ENCODE results near the gene FAM240A.

Gene FAM240A

DNA sequence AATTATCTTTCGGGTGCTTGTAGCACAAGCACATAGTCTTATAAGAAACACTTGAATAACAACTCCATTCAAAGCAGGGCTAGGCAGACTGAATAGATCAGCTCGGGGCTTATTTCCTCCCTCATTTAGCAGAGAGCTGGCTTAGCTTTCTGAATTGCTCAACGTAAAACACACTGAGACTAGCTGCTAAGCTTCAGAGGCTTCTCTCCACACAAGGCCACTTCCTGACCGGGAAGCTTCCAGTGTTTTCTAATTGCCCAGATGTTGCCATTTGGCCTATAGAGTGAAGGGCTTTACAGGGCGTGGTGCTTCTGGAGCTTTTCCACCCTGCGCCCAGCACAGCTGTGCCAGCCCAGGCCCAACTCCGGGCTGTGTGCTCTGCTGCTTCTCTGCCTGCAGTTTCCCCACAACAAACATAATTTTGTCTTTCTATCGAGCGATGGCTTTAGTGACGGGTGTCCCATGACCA, 16.6 kb downstream of the FAM240A start:
- no peak for DNase-seq

DNA sequence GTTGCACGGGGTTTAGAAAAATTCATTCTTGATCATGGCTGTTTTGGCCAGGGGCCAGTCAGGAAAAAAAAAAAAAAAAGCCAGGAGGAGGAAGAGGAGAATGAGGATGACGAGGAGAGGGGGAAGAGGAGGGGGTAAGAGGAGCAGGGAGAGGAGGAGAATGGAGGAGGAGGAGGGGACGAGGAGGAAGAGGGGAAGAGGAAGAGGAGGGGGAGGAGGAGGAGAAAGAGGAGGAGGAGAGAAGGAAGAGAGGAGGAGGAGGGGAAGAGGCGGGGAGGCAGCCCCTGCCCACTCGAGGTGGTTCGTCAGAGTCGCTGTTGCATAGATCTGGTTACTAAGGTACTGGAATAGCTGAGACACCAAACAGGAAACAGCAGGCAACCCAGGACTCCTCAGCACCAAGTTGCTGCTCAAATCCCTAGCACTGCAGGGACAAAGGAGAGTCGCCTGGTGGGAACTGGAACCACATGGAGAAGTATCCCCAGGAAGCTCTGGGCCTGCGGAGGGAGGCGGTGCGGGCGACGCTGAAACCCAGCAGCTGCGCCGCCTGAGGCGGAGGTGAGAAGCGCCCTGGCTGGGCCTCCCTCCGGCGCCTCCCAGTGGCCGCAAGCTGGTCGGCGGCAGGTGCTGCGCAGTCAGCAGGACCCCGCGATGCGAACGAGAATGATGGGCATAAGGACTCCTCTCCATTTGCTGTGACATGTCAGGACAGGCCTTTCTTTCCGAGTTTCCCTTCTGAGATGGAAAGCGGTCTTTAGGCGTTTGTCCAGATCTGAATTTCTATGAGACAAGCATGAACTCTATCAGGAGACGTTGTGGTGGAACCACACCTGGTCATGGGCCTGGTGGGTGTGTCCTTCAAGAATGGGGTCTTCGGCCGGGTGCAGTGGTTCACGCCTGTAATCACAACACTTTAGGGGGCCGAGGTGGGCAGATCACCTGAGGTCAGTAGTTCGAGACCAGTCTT, 17.5 kb downstream of the FAM240A start:
- peak; percentile 89 for DNase-seq

DNA sequence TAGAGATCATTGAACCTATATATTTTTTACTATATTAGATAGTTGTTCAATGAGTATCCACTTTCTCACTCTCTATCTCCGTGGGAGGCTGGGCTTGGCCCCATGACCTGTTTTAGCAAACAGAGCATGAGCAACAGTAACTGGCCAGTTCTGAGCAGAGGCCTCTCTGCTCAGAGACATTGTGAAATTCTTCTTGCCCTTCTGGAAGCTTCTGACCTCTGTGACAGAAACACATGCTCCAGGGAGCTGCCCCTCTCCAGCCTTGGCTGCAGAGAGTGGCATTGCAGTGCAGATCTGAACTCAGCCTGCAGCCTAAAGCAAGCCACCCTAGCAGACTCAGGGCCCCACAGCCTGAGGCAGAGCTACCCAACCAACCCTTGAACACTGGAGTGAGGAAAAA, 20.5 kb downstream of the FAM240A start:
- no peak for DNase-seq

DNA sequence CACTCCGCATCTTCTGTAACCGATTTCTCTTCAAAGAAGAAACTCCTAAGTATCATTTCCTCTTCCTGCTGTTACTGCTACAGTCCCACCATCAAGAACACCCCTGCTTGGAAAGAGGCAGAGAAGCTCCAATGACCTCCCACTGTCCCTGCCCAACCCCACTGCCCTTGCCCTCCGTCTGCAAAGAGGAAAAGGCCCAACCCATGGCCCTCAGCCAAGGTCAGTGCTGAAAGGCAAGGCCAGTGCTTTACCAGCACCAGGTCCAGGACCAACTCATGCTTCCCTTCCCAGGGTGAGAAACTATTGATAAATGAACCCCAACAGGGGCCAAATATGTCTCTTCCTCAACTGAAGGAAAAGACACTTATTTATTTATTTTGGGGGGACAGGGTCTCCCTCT, 22.5 kb downstream of the FAM240A start:
- no peak for DNase-seq

DNA sequence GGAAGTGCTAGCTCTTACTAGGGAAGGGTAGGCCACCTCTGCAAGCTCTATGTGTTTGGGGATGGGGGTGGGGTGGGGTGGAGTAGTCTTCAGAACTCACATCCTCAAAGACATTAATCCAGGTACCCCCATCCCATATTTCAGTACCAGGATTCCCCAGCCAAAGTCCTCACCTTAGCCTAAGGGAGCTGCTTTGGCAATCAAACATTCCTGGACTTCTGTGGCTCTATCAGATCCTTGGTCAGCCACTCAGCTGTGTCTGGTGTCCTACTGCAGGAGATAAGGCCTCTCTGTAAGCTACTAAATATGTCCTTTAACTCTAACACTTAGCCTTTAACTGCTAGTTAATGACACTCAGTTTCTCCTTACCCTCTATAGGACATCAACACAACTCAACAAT, 26.9 kb downstream of the FAM240A start:
- no peak for DNase-seq

DNA sequence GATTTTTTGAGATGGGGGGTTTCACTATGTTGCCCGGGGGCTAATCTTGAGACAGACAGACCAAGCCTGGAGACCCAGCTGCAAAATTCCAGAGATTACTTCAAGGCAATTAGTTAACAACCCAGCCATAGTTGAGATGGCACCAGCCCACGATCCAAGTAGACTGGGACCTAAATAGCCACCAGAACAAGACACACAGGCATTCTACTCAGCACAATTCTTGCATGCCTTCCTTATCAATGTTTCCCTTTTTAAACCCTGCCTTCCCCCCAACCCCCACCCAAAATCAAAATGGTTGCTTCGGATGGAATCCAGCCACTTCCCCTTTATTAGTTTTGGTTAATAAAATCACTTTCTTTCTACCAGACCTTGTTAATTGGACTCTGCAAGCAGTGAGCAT, 28.6 kb downstream of the FAM240A start:
- no peak for DNase-seq

DNA sequence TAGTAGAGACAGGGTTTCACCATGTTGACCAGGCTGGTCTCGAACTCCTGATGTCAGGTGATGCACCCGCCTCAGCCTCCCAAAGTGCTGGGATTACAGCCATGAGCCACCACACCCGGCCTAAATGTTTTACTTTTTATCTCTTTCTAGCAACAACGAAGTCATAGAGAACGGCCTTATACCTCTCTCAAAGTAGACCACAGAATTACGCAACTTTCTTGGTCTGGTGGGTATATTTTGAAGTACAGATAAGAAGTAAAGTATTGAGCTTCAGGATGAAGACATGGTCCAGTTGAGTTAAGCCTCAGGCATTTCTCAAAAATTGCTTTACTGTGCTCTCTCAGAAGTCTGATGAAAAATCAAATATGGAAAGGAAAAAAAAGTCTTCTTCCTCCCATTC, 30.6 kb downstream of the FAM240A start:
- peak; percentile 87 for DNase-seq

DNA sequence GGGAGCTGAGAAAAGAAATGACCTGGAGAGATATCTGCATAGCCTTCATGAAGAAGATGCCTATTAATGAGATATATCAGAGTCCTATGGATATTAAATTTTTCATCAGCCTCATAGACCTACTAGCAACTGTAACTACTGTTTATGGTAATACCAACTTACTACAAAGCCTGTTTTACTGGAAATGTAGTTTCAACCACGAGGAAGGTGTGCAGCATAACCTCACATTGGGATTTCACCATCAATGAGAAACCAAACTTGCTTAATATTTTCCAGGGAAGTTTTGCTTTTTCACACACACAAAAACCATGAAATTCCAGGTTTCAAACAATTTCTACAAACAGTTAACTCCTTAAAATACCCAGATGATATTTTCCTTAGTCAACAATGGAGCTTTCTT, 31.4 kb downstream of the FAM240A start:
- DNase-seq: no peak

DNA sequence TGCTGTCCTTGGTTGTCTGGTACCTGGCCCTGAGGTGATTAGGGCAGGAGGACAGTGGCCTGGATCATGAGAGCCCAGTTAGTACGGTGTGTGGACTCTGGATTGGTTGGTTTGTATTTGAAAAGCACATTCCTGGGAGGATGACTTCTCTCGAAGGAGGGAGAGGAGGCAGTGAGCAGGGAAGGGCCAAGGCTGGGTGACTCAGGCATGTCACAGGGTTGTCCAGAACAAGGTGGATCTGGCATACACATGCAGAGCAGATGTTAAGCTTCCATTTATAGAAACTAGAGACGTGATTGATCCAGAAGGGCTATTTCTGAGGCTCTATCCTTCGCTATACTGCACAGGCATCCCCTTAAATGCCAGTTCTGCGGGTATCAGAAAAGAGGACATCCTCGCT, 34.4 kb downstream of the FAM240A start:
- no peak for DNase-seq

DNA sequence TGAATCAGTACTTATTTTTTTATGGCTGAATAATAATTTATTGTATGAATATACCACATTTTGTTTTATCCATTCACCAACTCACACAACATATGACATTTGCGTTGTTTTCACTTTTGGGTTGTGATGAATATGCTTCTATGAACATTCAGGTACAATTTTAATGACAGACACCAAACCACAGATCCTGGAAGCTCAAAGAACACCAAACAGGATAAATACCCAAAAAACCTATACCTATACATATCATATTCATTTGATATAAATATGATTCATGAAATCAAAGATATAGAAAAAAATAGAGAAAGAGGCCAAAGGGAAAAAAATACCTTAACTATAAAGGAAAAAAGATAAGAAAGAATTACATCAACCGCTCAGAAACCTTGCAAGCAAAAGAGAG, 35.8 kb downstream of the FAM240A start:
- DNase-seq: no peak

DNA sequence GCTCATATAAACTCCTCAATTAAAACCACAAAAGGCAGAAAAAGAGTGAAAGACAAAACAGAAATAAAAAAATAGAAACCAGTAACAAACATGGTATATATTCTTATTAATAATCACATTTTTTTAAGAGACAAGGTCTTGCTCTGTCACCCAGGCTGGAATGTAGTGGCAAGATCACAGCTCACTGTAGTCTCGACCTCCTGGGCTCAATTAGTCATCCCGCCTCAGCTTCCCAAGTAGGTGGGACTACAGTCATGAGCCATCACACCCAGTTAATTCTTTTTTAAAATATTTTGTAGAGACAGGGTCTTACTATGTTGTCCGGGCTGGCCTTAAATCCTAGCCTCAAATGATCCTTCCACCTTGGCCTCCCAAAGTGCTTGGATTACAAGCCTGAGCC, 37.1 kb downstream of the FAM240A start:
- DNase-seq: no peak

DNA sequence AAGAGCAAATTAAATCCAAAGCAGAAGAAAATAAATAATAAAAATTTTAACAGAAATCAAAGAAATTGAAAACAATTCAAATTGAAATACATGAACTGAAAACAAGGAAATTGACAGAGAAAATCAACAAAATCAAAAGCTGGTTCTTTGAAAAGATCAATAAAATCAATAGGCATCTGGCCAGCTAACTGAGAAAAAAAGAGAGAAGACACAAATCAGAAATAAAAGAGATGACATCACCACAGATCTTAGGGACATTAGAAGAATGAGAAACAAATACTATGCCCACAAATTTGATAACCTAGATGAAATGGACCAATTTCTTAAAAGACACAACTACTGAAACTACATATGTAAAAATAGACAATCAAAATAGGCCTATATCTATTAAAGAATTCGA, 38.8 kb downstream of the FAM240A start:
- DNase-seq: no peak

DNA sequence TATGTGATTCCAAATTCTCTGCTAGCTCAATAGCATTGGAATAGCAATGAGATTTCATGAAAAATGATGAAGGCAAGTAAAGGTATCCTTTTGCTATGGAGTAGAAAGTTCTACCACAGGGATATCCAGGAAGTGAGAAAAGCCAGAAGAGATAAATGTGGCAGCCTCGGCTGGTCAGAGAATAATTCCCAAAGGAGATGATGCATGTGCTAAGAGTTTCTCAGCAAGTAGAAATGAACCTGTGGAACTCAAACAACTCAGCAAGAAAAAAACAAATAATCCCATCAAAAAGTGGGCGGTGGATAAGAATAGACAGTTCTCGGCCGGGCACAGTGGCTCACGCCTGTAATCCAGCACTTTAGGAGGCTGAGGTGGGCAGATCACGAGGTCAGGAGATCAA, 42.9 kb downstream of the FAM240A start:
- DNase-seq: no peak

DNA sequence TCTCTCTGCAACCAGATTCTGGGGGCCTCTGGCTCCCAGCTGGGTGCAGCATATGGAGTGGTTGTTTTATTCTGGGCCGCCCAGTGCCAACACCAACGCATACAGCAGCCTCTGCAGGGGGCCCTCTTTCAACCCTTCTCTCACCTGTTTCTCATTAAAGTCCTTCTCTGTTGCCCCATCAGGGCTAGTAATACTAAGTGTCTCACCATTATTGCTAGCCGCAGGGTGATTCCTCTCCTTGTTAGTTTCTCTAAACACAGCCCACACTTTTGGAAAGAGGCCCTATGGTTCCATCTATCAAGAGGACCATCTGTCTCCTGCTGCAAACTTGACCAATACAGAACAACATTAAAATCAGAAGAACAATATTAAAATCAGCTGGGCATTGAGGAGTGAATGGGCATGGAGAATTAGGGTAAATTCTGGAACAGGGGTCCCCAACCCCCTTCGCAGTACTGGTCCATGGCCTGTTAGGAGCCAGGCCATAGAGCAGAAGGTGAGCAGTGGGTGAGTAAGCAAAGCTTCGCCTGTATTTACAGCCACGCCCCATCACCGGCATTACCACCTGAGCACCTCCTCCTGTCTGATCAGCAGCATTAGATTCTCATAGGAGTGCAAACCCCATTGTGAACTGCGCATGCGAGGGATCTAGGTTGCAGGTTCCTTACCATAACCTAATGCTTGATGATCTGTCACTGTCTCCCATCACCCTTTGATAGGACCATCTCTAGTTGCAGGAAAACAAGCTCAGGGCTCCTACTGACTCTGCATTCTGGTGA, 44.6 kb downstream of the FAM240A start:
- DNase-seq: no peak

DNA sequence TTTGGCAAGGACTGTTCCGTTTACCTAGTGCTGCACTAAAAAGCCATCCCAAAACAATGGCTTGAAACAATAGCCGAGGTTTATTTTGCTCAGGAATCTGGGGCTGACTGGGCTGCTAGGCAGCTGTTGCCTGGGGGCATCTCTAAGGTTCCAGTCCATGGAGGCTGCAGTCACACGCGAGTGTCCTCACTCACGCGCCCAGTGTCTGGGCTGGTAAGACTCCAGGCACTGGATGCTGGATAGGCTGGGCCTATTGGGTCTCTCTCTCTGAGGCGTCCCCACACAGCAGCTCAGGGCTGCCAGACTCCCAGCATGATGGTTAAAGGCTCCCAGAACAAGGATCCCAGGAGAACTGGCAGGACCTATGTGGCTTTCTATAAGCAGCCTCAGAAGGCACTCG, 47.0 kb downstream of the FAM240A start:
- no peak for DNase-seq

DNA sequence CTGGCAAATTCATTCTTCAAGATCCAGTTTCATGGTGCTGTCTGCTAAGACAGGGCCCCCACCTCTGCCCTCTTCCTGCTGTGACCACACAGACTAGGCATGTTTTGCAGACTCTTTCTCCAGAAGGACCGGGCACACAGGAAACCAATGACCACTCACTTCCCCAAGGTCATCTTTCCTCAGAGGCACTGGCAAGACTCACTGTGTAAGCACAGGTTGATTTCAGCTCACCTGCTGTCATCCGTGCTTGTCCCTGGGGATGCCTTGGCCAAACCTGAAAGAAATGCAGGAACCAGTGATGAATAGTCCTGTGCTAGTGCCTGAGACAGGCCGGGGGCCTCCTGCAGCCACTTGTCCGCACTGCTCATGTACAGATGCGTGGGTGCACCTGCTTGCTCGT, 47.7 kb downstream of the FAM240A start:
- no peak for DNase-seq

DNA sequence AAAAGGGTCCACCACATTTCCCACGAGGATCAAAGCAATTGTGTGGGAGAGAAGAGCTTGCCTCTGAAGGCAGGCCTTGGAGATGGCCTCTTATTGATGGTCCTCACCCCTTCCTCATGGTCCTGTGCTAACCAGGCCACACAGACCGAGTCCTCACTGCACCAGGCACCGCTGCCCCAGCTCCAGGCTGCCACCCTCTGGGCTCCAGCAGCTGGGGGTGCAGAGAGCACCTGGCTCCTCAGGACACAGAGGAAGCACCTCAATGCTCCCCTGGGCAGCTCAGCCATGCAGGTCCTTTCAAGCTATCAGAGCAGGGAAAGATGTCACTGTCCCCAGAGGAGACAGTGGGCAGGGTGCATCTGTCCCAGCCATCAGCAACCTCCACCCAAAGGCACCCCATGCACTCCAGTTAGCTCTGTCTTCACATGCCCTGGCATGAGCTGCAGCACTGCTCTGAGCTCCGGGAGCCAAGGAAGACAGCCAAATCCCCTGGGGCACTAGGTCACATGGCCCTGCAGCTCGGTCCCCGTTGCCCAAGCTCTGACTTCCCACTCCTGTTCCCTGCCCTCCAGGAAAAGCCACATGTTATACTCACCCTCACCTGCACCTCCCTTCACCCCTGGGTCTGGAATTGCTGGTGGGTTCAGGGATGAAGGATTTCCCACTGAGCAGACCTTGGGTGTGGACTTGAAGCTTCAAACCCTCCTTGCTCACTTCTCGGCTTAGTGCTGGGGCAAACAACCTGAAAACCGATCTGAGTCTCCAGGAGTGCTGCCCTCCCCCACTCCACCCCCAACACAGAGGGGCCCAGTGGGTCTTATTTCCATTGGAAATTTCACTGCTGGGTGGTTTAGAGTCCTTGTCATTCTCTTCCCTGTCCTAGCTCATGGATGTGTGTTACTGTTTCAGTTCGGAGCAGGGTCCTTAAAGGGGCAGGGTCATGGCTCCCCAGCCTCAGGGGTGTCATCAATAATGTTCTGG, 48.5 kb downstream of the FAM240A start:
- no peak for DNase-seq

DNA sequence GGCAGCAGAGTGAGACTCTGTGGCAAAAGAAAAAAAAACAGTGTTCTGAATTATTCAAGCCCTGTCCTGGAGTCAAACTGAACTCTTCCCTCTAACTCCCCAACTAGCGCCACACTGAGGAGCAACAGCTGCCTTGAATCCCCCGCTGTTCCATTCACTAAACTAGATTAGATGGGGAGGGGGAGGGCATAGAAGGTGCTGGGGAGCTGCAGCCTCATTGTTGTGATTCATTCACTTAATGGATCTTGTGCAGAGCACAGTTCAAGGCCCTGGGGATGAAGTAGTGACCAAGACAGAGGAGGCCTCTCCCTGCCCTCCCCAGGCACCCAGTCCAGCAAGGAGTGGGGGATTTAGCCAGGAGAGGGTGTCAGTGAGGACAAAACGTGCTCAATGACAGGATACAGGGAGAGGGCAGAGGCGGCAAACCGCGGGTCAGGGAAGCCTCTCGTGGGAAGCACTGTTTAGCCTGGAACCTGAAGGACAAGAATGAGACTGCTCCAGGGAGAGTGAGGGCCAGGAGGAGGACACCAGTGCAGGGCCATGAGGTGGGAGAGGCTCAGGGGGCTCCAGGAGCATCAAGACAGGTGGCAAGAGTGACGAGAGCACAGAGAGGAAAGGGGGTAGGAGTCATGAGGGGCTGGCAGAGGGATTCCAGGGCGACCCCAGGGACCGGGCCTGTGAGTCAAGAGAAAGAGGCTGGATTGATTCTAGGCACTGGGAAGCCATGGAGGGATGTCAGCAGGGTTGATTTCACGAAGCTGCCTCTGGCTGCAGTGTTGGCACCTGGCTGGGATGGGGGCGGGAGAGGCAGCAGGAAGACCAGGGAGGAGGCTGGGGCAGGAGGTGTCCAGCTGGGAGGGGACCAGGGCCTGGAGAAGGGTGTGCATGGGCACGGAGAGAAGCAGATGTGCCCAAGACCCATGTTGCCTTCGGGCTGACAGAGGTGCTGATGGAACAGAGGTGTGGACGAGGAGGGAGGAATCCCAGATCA, 49.7 kb downstream of the FAM240A start:
- DNase-seq: no peak

DNA sequence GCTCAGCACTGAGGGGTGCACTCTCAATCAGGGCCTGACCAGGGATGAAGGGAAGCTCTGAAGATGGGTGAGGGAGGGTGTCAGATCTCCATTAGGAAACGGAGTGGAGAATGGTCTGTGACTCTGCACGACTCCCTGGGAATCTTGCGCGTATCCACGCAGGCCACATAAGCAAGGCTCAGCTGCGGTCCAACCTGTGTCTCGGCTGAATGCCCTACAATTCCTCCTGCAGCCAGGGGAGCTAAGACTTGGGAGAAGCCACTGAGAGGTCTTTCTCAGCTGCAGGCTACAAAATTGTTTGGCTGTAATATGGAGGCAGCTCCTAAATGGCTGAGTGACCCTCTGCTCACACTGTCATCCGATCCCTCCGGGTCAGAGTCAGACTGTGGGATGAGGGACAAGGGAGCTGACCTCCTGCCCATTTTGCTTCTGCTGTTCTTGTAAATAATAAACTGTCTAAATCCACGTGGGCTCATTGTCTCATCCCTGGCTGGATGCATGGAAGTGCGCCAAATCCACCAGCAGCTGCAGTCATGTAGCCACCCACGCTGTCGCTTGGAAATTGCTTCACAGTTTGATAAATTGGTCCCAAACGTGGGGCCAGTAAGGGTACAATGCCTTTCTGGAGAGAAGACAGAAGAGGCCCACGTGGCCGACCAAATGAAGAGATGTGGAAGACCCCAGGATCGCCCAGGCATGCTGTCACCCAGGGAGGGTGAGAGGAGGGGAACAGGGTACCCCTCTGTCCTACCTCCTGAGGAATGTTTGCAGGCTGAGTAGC, 50.6 kb downstream of the FAM240A start:
- DNase-seq: no peak

DNA sequence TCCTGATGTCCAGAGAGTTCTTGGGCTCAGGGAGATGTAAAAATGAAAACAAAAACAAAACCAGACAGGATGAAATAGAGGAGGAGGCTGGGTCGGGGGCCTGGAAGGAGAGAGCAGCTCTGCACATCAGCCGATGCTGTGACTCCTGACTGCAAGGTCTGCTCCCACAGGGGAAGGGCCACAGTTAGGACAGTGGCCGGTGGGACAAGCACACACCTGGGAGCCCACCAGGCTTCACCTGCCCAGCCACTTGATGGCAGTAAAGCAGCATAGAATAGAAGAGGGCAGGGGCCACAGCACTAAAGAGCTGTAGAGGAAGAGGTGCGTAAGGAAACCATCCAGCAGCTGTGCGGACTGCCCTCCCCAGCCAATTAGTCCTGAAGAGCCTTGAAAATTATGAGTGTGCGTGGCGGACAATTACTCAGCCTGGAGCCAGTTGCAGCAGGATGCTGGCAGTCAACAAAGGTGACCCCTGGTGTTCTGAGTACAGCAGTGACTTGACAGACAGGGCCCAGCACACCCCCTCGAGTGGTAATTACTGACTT, 51.3 kb downstream of the FAM240A start:
- no peak for DNase-seq
